ENCODE measurements around the gene CRISP2. TPM values are rescaled to one million over a fixed set of nuclear protein-coding genes. Genes with fewer than 3 reads are reported as not detected.

The CRISP2 gene
- total RNA-seq, 1 donor from 2014 or later, result not detected

DNA sequence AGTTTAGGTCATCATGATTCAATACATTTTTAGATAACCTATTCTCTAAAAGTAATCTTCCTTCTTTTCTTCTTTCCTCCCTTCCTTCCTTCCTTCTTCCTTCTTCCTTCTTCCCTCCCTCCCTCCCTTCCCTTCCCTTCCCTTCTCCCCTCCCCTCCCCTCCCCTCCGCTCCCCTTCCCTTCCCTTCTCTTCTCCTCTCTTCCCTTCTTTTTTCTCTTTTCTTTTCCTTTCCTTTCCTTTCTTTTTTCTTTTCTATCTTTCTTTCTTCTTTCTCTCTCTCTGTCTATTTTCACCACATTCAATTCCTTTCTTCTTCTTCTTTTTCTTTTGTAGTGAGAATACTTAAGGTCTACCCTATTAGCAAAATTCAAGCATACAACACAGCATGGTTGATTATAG lies 59.4 kb downstream of the CRISP2 start:
- no peak overlapping the region for H3K4me3 ChIP-seq (ENCODE audit: low read depth, low read length)
- TF ChIP-seq, protein P1, sequence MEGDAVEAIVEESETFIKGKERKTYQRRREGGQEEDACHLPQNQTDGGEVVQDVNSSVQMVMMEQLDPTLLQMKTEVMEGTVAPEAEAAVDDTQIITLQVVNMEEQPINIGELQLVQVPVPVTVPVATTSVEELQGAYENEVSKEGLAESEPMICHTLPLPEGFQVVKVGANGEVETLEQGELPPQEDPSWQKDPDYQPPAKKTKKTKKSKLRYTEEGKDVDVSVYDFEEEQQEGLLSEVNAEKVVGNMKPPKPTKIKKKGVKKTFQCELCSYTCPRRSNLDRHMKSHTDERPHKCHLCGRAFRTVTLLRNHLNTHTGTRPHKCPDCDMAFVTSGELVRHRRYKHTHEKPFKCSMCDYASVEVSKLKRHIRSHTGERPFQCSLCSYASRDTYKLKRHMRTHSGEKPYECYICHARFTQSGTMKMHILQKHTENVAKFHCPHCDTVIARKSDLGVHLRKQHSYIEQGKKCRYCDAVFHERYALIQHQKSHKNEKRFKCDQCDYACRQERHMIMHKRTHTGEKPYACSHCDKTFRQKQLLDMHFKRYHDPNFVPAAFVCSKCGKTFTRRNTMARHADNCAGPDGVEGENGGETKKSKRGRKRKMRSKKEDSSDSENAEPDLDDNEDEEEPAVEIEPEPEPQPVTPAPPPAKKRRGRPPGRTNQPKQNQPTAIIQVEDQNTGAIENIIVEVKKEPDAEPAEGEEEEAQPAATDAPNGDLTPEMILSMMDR (IDR thresholded peaks at IDR 0.05; ENCODE audit: insufficient read depth, low read length, severe bottlenecking), result no peak
- FAIRE-seq, result peak; percentile 88
- no peak for DNase-seq (ENCODE audit: low read depth)
- H3K27me3 ChIP-seq (ENCODE audit: control insufficient read depth, insufficient read depth, low read length), result no peaks in the 10 kb centered on the region
- H3K36me3 ChIP-seq (ENCODE audit: control insufficient read depth, insufficient read depth, low read length), result no peaks in the 10 kb centered on the region

DNA sequence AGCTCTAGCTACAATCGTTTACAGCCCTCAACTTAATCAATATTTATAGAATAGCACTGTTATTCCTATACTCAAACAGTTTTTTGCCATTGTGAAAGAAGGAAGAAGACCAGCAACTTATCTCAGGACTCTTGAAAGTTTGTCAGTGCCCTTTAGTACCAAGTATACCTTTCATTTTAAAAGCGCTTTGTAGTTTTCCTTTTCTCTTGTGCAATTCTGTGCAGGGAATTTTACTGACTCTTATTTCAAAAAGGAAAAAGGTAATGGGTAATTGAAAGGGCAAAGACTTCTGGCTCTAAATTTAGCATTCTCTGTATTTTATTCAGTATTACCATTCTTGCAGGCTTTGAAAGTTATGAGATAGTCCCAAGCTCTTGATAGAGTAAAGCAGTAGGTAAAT lies 59.9 kb downstream of the CRISP2 start:
- no peak for FAIRE-seq
- TF ChIP-seq, protein P1 (IDR thresholded peaks at IDR 0.05; ENCODE audit: insufficient read depth, low read length, severe bottlenecking), result no peak
- Histone ChIP-seq H3K4me3 (ENCODE audit: low read depth, low read length) (no peak overlapping the region), H3K36me3 (ENCODE audit: control insufficient read depth, insufficient read depth, low read length) (no peaks in the 10 kb centered on the region), H3K27me3 (ENCODE audit: control insufficient read depth, insufficient read depth, low read length) (no peaks in the 10 kb centered on the region)
- DNase-seq (ENCODE audit: low read depth), result no peak

DNA sequence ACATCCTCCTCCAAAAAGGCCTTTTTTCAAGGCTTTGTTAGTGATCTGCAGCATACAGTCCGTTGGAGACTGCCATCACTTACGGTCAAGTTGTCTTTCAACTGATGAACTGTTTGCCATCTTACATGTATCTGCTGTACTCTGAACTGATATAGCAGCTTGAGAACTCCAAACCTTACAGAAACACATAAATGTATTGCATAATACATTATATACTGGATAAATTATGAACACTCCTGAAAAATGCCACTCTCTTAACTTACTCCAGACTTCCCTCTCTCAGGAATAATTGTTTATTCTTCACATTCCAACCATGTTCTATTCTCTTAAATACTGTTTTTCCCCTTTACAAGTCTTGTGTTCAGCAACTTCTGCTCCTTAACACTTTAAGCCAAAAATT lies 62.1 kb downstream of the CRISP2 start:
- H3K36me3 ChIP-seq (ENCODE audit: control insufficient read depth, insufficient read depth, low read length), result no peaks in the 10 kb centered on the region
- DNase-seq (ENCODE audit: low read depth) (no peak), FAIRE-seq (no peak)
- no peaks in the 10 kb centered on the region for H3K27me3 ChIP-seq (ENCODE audit: control insufficient read depth, insufficient read depth, low read length)
- TF ChIP-seq, protein P1 (IDR thresholded peaks at IDR 0.05; ENCODE audit: insufficient read depth, low read length, severe bottlenecking), result no peak
- no peak overlapping the region for H3K4me3 ChIP-seq (ENCODE audit: low read depth, low read length)

DNA sequence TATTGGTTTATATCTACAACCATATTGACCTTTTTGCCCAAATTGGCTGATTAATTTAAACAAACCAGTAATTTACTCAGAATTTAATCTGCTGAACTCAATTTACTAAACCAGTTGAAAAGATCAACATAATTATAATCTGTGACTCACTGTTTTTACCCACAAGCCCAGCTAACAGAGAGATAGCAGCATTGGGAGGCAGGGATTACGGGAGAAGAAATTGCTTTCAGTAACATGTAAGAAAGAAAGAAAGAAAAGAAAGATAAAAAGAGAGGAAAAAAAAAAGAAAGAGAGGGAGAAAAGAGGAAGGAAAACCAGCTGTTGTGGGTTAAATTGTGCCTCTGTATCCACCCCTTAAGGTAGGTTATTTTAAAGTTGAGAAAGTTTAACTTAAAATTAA lies 63.4 kb downstream of the CRISP2 start:
- TF ChIP-seq, protein P1 (IDR thresholded peaks at IDR 0.05; ENCODE audit: insufficient read depth, low read length, severe bottlenecking), result no peak
- no peaks in the 10 kb centered on the region for H3K27me3 ChIP-seq (ENCODE audit: control insufficient read depth, insufficient read depth, low read length)
- no peak overlapping the region for H3K4me3 ChIP-seq (ENCODE audit: low read depth, low read length)
- DNase-seq (ENCODE audit: low read depth) (no peak), FAIRE-seq (no peak)
- no peaks in the 10 kb centered on the region for H3K36me3 ChIP-seq (ENCODE audit: control insufficient read depth, insufficient read depth, low read length)

DNA sequence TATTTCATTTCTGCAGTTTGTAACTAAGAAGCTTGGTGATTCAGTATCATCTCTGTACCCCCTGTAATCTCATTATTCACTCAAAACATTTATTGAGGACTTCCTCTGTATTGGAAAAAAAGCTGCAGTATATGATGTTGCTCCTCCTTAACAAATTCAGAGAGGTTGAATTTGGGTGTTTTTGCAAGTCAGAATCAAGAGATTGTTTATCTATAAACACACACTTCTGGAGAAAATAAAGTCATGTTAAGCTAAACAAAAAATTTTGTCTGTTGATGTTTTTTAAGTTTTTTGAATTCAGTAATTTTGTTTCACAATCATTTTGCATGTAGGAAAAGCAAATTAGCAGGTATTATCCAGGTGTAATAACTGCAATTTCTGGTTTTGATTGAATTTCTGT lies 65.3 kb downstream of the CRISP2 start:
- FAIRE-seq, result no peak
- TF ChIP-seq, protein P1 (IDR thresholded peaks at IDR 0.05; ENCODE audit: insufficient read depth, low read length, severe bottlenecking), result no peak
- H3K36me3 ChIP-seq (ENCODE audit: control insufficient read depth, insufficient read depth, low read length), result no peaks in the 10 kb centered on the region

DNA sequence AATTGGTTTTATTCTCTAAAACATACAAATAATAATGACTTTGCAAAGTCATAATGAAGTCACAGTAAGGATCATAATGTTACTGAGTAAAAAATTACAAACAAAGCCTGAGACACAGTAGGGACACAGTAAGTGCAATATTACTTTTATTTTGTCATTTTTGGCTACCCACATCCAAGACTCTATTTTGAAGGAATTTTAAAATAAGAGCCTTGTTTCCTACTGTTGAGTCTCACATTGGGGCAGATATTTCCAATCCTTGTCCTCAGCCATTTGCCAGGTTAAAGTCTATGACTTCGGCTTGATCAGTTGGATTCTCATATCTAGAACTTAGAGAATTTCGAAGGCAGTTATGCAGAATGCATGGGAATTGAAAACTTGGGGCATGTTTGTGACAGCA lies 65.9 kb downstream of the CRISP2 start:
- Histone ChIP-seq H3K36me3 (ENCODE audit: control insufficient read depth, insufficient read depth, low read length) (no peaks in the 10 kb centered on the region), H3K27me3 (ENCODE audit: control insufficient read depth, insufficient read depth, low read length) (no peaks in the 10 kb centered on the region), H3K4me3 (ENCODE audit: low read depth, low read length) (no peak overlapping the region)
- TF ChIP-seq, protein P1 (IDR thresholded peaks at IDR 0.05; ENCODE audit: insufficient read depth, low read length, severe bottlenecking), result no peak
- no peak for FAIRE-seq
- no peak for DNase-seq (ENCODE audit: low read depth)

More for the DNA sequence above, 65.3 kb downstream of the CRISP2 start:
- DNase-seq (ENCODE audit: low read depth), result no peak
- Histone ChIP-seq H3K4me3 (ENCODE audit: low read depth, low read length) (no peak overlapping the region), H3K27me3 (ENCODE audit: control insufficient read depth, insufficient read depth, low read length) (no peaks in the 10 kb centered on the region)
